ENCODE data around the gene PAPSS1. TPM values are rescaled to one million over a fixed set of nuclear protein-coding genes. Genes with fewer than 3 reads are reported as not detected.

The PAPSS1 gene
- 12.8 and 15.1 TPM in 2 replicates for total RNA-seq (2011; cell fraction: chromatin; rRNA removed; ENCODE audit: low replicate concordance)
- total RNA-seq (2011; cell fraction: nucleolus; rRNA removed): 6.0 and 7.2 TPM in 2 replicates
- total RNA-seq (2011; cell fraction: nucleoplasm; rRNA removed): 10.0 and 11.5 TPM in 2 replicates
- total RNA-seq (2014; rRNA removed): 21.1 and 25.4 TPM in 2 replicates
- 38.5 and 40.1 TPM in 2 replicates for total RNA-seq (2014; rRNA removed; fragmentation: Illumina TruSeq; extraction: Trizol)
- 43.2 and 46.3 TPM in 2 replicates for total RNA-seq (2015; rRNA removed; fragmentation: Illumina TruSeq; extraction: Trizol)
- 32.1 and 35.0 TPM in 2 replicates for total RNA-seq (2021)
- polyA plus RNA-seq (2011; rRNA removed): 50.4 and 71.7 TPM in 2 replicates
- polyA plus RNA-seq (2011; cell fraction: cytosol; rRNA removed): 19.6 and 57.1 TPM in 2 replicates
- 19.9 and 48.8 TPM in 2 replicates for polyA plus RNA-seq (2011; cell fraction: nucleus; rRNA removed)
- 49.9 and 59.4 TPM in 2 replicates for polyA plus RNA-seq (2012)
- 35.1 and 41.9 TPM in 2 replicates for polyA plus RNA-seq (2014; fragmentation: Illumina TruSeq; extraction: Trizol)
- polyA plus RNA-seq (2014; fragmentation: Nextera tagmentation; extraction: Ambion mirVana): 10 to 100 TPM; 47.0 to 53.9 TPM
- polyA plus RNA-seq (2014; rRNA removed): 29.4 and 39.3 TPM in 2 replicates
- polyA minus RNA-seq (2011; rRNA and poly(A)+ RNA removed): 59.5 and 115 TPM in 2 replicates
- 20.5 and 26.2 TPM in 2 replicates for polyA minus RNA-seq (2011; cell fraction: cytosol; rRNA and poly(A)+ RNA removed)
- 16.0 and 48.9 TPM in 2 replicates for polyA minus RNA-seq (2011; cell fraction: nucleus; rRNA and poly(A)+ RNA removed)
- Bru-seq, nascent RNA: percentile 71 among the genes with signal in this experiment
- percentile 72 among the genes with signal in this experiment for BruChase-seq, experiment 1, labeled RNA remaining after a 2-hour chase
- BruChase-seq, experiment 2, labeled RNA remaining after a 6-hour chase: percentile 72 among the genes with signal in this experiment
- long read RNA-seq, experiment 1, transcript PAPSS1-201 (12 exons, 2,731 nt): major isoform, 82 of 106 reads
- long read RNA-seq, experiment 1, partial matches to known transcripts: 11 of 106 reads
- long read RNA-seq, experiment 1, other reads (novel, unspliced or antisense): 13 of 106 reads
- long read RNA-seq, experiment 2, transcript PAPSS1-201 (12 exons, 2,731 nt): major isoform, 16 of 27 reads
- long read RNA-seq, experiment 2, partial matches to known transcripts: 8 of 27 reads
- long read RNA-seq, experiment 2, other reads (novel, unspliced or antisense): 3 of 27 reads
- long read RNA-seq, experiment 3, transcript PAPSS1-201 (12 exons, 2,731 nt): major isoform, 26 of 33 reads
- long read RNA-seq, experiment 3, partial matches to known transcripts: 4 of 33 reads
- long read RNA-seq, experiment 3, other reads (novel, unspliced or antisense): 3 of 33 reads

- Histone ChIP-seq H3K9me3 (replicated peaks; ENCODE audit: control insufficient read depth, insufficient read depth, low read depth, low read length) (no peaks in the 10 kb centered on the region), H3K79me2 (ENCODE audit: control insufficient read depth, insufficient read depth, low read length) (peaks cover 41% of the 10 kb centered on the region), H3K36me3 (ENCODE audit: control insufficient read depth, insufficient read depth, low read length) (0 out of 3 replicates have a peak, but pooled peaks cover 3% of the 10 kb centered on the region), H3K27me3 (ENCODE audit: control insufficient read depth in 2 of 2, insufficient read depth in 2 of 2, low read length in 2 of 2) (no peaks in the 10 kb centered on the region), H3K9me1 (ENCODE audit: control insufficient read depth, insufficient read depth, low read length) (no peaks in the 10 kb centered on the region), H3K27ac (ENCODE audit: extremely low read depth, low read depth, low read length) (peak within 1 kb of the TSS; percentile 77), H3K4me2 (ENCODE audit: insufficient read depth, low read length) (peak within 1 kb of the TSS; percentile 85), H3K9ac (ENCODE audit: insufficient read depth in 1 of 2, low read depth in 2 of 2, low read length in 2 of 2) (peak within 1 kb of the TSS; percentile 79 to 98), H3K4me3 (peak within 1 kb of the TSS; percentile 89), H2AFZ (ENCODE audit: low read depth, low read length) (peak within 1 kb of the TSS; percentile 96), H4K20me1 (replicated peaks; ENCODE audit: control insufficient read depth, insufficient read depth, low read length) (no peaks in the 10 kb centered on the region), H3K4me1 (replicated peaks in 1 of 2; ENCODE audit: control insufficient read depth in 2 of 2, insufficient read depth in 2 of 2, low read length in 2 of 2) (peaks cover 5 to 9% of the 10 kb centered on the region in 2 experiments; a peak in 4 of 5 replicates)
- ATAC-seq (peak; percentile 96), FAIRE-seq (peak; percentile 82), DNase-seq (ENCODE audit: extremely low read depth in 1 of 4, low spot score in 3 of 4) (peak; percentile 93 to 98 (median 93))
- in situ Hi-C loops (cut with MboI): loop anchor here (25.0 kb wide), 1 partner anchor 1408 kb away; the partner anchor contains the start of genes AIMP1 and TBCK
- ChIA-PET POLR2A (interaction anchor here (0.6 to 1.4 kb wide), 5 partner anchors 10 to 1381 kb away, joined by 3 to 5 read pairs (median 4); no protein-coding TSS in a partner anchor), CTCF (ENCODE audit: low intra/inter-chr PET ratio) (no interaction called here)
- 0% methylated on average over 67 of the region's 90 CpGs for WGBS (ENCODE audit: insufficient coverage, low coverage, missing lambda C conversion rate)
- no TSS peak for BruUV-seq (replicated peaks)
- intact Hi-C loops (cut with micrococcal nuclease): loop anchor here (5.0 kb wide), 1 partner anchor 1403 kb away; the partner anchor contains the start of genes AIMP1 and TBCK
- TF ChIP-seq SREBF1 (IDR thresholded peaks at IDR 0.05; ENCODE audit: borderline replicate concordance, low read depth, low read length) (0 out of 2 replicates have a peak, but pooled peaks have one; percentile 39), VEZF1 (CRISPR knock-in tag; IDR thresholded peaks at IDR 0.05) (peak; percentile 67; the same call in 1 of the 2 replicates), ZNF408 (CRISPR knock-in tag; IDR thresholded peaks at IDR 0.05; ENCODE audit: low read depth) (no peak), CREM (IDR thresholded peaks at IDR 0.05; ENCODE audit: low read depth) (peak; percentile 61; the same call in 1 of the 2 replicates), ZNF764 (CRISPR knock-in tag; IDR thresholded peaks at IDR 0.05; ENCODE audit: low read depth) (no peak), ZNF589 (CRISPR knock-in tag; IDR thresholded peaks at IDR 0.05; ENCODE audit: low read depth) (0 out of 2 replicates have a peak, but pooled peaks have one; percentile 40), U2AF1 (optimal IDR thresholded peaks at IDR 0.05; ENCODE audit: low read depth, low read length) (no peak), NR2C1 (IDR thresholded peaks at IDR 0.05) (peak; percentile 94), NR2C1 (tag; IDR thresholded peaks at IDR 0.05) (peak; percentile 91), ZNF175 (CRISPR knock-in tag; IDR thresholded peaks at IDR 0.05; ENCODE audit: low read depth) (peak; percentile 37; the same call in 1 of the 2 replicates), SAFB (IDR thresholded peaks at IDR 0.05; ENCODE audit: borderline replicate concordance, low read depth, low read length) (no peak), NFXL1 (CRISPR knock-in tag; IDR thresholded peaks at IDR 0.05) (no peak), ATF4 (CRISPR knock-in tag; IDR thresholded peaks at IDR 0.05) (no peak)
Observed at GRCh38 chr4:107719922-107720722, at the start of gene PAPSS1. PAPSS1 (minus strand) TSS chr4:107720234; CDS start chr4:107720179, 55 bp downstream.

All from K562 (cell line).